Fibroblast of pulmonary artery (primary cell): Measurements from ENCODE around the gene PCLO.

Experiments used
- DNase-seq: peaks from one replicate; pipeline ENCODE4 v3.0.0-alpha.2; 2010; ENCODE audit warnings: low read depth
- H3K4me3 ChIP-seq: replicated peaks from 2 replicates; pipeline ENCODE4 v1.5.1; 2011; ENCODE audit warnings: low read depth, mild to moderate bottlenecking, control low read depth, low read length, moderate library complexity
- CTCF ChIP-seq: IDR thresholded peaks from 2 replicates; pipeline ENCODE4 v1.5.1; 2011; ENCODE audit warnings: mild to moderate bottlenecking, control low read depth, low read length, inconsistent platforms; ENCODE audit errors: missing control alignments

The PCLO gene

GRCh38 chr7:83117466-83117865 lies 45.2 kb downstream of the PCLO start:
- no peak for TF ChIP-seq CTCF
- H3K4me3 ChIP-seq, result no peak overlapping the region
- DNase-seq, result no peak

GRCh38 chr7:83111391-83111790 lies 51.3 kb downstream of the PCLO start:
- H3K4me3 ChIP-seq, result no peak overlapping the region
- no peak for DNase-seq
- no peak for TF ChIP-seq CTCF

- H3K4me3 ChIP-seq, result no peak overlapping the region
- no peak for DNase-seq
- TF ChIP-seq CTCF, result no peak
Measured at GRCh38 chr7:83109352-83109751, 53.3 kb downstream of the PCLO start.

- TF ChIP-seq CTCF, result no peak
- H3K4me3 ChIP-seq, result no peak overlapping the region
- no peak for DNase-seq
Measured at GRCh38 chr7:83105948-83106347, 56.7 kb downstream of the PCLO start.

GRCh38 chr7:83105063-83105462 lies 57.6 kb downstream of the PCLO start:
- no peak overlapping the region for H3K4me3 ChIP-seq
- DNase-seq, result no peak
- TF ChIP-seq CTCF, result no peak

- no peak for TF ChIP-seq CTCF
- no peak overlapping the region for H3K4me3 ChIP-seq
- DNase-seq, result no peak
Measured at GRCh38 chr7:83101530-83101929, 61.2 kb downstream of the PCLO start.

- no peak overlapping the region for H3K4me3 ChIP-seq
- no peak for TF ChIP-seq CTCF
- DNase-seq, result peak; percentile 11
Measured at GRCh38 chr7:83096065-83096580, 66.6 kb downstream of the PCLO start.
